Endothelial cell of umbilical vein (primary cell): ENCODE results near the gene DPP3. TPM values are rescaled to one million over a fixed set of nuclear protein-coding genes. Genes with fewer than 3 reads are reported as not detected.

Experiments
- BruUV-seq: library from RNA; stranded (reverse); fragments of 400-500 nt; replicated peaks from 2 replicates; lab custom pipeline; 2021; lab: Mats Ljungman, UMichigan
- CTCF ChIA-PET: fragments of 300-600, 350-600 bp; sonication (Branson Sonifier 250); formaldehyde crosslinking; loops from one replicate; lab custom pipeline; 2021; ENCODE audit warnings: antibody characterized with exemption, inconsistent platforms; lab: Charles Lee
- POLR2A ChIA-PET: fragments of 300-600, 350-600 bp; sonication (Branson Sonifier 250); formaldehyde crosslinking; loops from one replicate; lab custom pipeline; 2021; ENCODE audit warnings: antibody characterized with exemption, inconsistent platforms; lab: Charles Lee
- DNase-seq: peaks from one replicate; pipeline ENCODE4 v3.0.0-alpha.2; 2011; ENCODE audit warnings: low read depth, low spot score
- FAIRE-seq: peaks from 2 replicates; lab custom pipeline; 2011; peaks lifted over from hg19 to GRCh38; lab: Jason Lieb, UNC
- H2AFZ ChIP-seq: 2 replicates; pipeline ENCODE4 v1.6.0; 2012; ENCODE audit warnings: low read depth, low read length, control low read depth, inconsistent platforms
- H3K27ac ChIP-seq: 2 replicates; pipeline ENCODE4 v1.5.1; 2011; ENCODE audit warnings: low read depth, mild to moderate bottlenecking, control low read depth, low read length, moderate library complexity; ENCODE audit not compliant: insufficient read depth
- H3K27me3 ChIP-seq, 2 experiments: 2 replicates each; pipeline versions ENCODE4 v1.6.0 to v1.6.1; 2011; ENCODE audit warnings: low read length in 2 of 2, mixed read lengths in 1 of 2; ENCODE audit not compliant: control insufficient read depth in 2 of 2, insufficient read depth in 2 of 2
- H3K36me3 ChIP-seq, 2 experiments: 2 replicates in 1 of 2; 3 replicates in 1 of 2; pipeline ENCODE4 v1.5.1; 2011; ENCODE audit warnings: low read length in 2 of 2, mild to moderate bottlenecking in 1 of 2, moderate library complexity in 1 of 2; ENCODE audit not compliant: control insufficient read depth in 2 of 2, insufficient read depth in 2 of 2; ENCODE audit errors: extremely low read depth in 1 of 2
- H3K4me1 ChIP-seq: 3 replicates; pipeline ENCODE4 v1.5.1; 2011; ENCODE audit warnings: mild to moderate bottlenecking, low read length; ENCODE audit not compliant: control insufficient read depth, insufficient read depth; ENCODE audit errors: extremely low read depth
- H3K4me2 ChIP-seq: 2 replicates; pipeline ENCODE4 v1.6.1; 2011; ENCODE audit warnings: low read length, control low read depth, mixed read lengths; ENCODE audit not compliant: insufficient read depth
- H3K4me3 ChIP-seq, 3 experiments: fragments of 200-600 bp in 1 of 3; sonication (generic), shearing (Covaris generic) in 1 of 3; replicated peaks in 1 of 3; 2 replicates each; pipeline ENCODE4 v1.5.1; 2011 to 2016; ENCODE audit warnings: control low read depth in 3 of 3, low read length in 3 of 3, mild to moderate bottlenecking in 2 of 3, inconsistent platforms in 1 of 3, low read depth in 1 of 3, moderate library complexity in 1 of 3; ENCODE audit not compliant: insufficient read depth in 1 of 3
- H3K79me2 ChIP-seq: 2 replicates; pipeline ENCODE4 v1.6.0; 2012; ENCODE audit warnings: low read length, inconsistent platforms; ENCODE audit not compliant: control insufficient read depth, insufficient read depth
- H3K9ac ChIP-seq: replicated peaks from 2 replicates; pipeline ENCODE3; 2011; ENCODE audit warnings: low read length, control low read depth; ENCODE audit not compliant: insufficient read depth; ENCODE audit errors: extremely low read depth
- H3K9me1 ChIP-seq: replicated peaks from 3 replicates; pipeline ENCODE4 v1.6.0; 2011; ENCODE audit warnings: mild to moderate bottlenecking, low read length; ENCODE audit not compliant: control insufficient read depth, insufficient read depth; ENCODE audit errors: extremely low read depth
- H3K9me3 ChIP-seq: replicated peaks from 2 replicates; pipeline ENCODE4 v1.5.1; 2012; ENCODE audit warnings: low read length, inconsistent platforms; ENCODE audit not compliant: control insufficient read depth, insufficient read depth
- H4K20me1 ChIP-seq: replicated peaks from 2 replicates; pipeline ENCODE3; 2011; ENCODE audit warnings: mild to moderate bottlenecking, low read length; ENCODE audit not compliant: control insufficient read depth, insufficient read depth; ENCODE audit errors: extremely low read depth
- CTCF ChIP-seq, 2 donors: IDR thresholded peaks; 1 replicate in 1 of 2; 2 replicates in 1 of 2; pipeline ENCODE4 v1.5.1; 2011; ENCODE audit warnings: low read length in 2 of 2, mild to moderate bottlenecking in 2 of 2, moderate library complexity in 2 of 2, control low read depth in 1 of 2, inconsistent platforms in 1 of 2, low read depth in 1 of 2; ENCODE audit not compliant: insufficient read depth in 1 of 2; ENCODE audit errors: extremely low read depth in 1 of 2
- EZH2 ChIP-seq: IDR thresholded peaks from 2 replicates; pipeline ENCODE4 v1.6.1; 2012; ENCODE audit warnings: borderline replicate concordance, low read depth, mild to moderate bottlenecking, moderate library complexity, low read length, inconsistent platforms; ENCODE audit not compliant: severe bottlenecking
- FOS ChIP-seq: IDR thresholded peaks from 2 replicates; pipeline ENCODE4 v1.6.1; 2011; ENCODE audit warnings: mild to moderate bottlenecking, low read length, moderate library complexity, borderline replicate concordance; ENCODE audit not compliant: insufficient read depth
- GATA2 ChIP-seq: IDR thresholded peaks from 2 replicates; pipeline ENCODE4 v1.7.0; 2011; ENCODE audit warnings: low read depth, mild to moderate bottlenecking, moderate library complexity, mixed read lengths, low read length; ENCODE audit not compliant: insufficient read length, insufficient read depth
- MAX ChIP-seq: IDR thresholded peaks from 2 replicates; pipeline ENCODE4 v1.6.1; 2011; ENCODE audit not compliant: insufficient read depth, insufficient read length
- MYC ChIP-seq: IDR thresholded peaks from one replicate; pipeline ENCODE4 v1.6.1; 2011; ENCODE audit warnings: mild to moderate bottlenecking, low read depth, low read length
- POLR2A ChIP-seq: IDR thresholded peaks from 2 replicates; pipeline ENCODE4 v1.6.1; 2012; ENCODE audit warnings: low read depth, mild to moderate bottlenecking, control low read depth, low read length
- POLR2AphosphoS5 ChIP-seq: IDR thresholded peaks from 2 replicates; pipeline ENCODE4 v1.6.1; 2012; ENCODE audit warnings: low read depth, mild to moderate bottlenecking, control low read depth, low read length, moderate library complexity; ENCODE audit not compliant: insufficient read depth
- dilution Hi-C: fragments of 300-500 bp; cut with MboI; formaldehyde crosslinking; loops from one replicate; pipeline ENCODE4 v1.15.0; 2019; ENCODE audit warnings: low sequenced_read_pairs; ENCODE audit not compliant: extremely low pct_ligation_motif_present
- intact Hi-C: fragments of 100-400 bp; cut with micrococcal nuclease; formaldehyde crosslinking; loops from one replicate; pipeline ENCODE4 v1.10.0; 2022
- polyA plus RNA-seq, 4 experiments: library from polyadenylated mRNA; depleted of rRNA in 3 of 4; stranded (reverse) in 3 of 4; unstranded in 1 of 4; fragments of >200 nt; gene quantifications; 2 replicates each; pipeline versions ENCODE4 v1.2.1 to v1.2.3, GENCODE V29; 2011 to 2012; ENCODE audit warnings: missing spikeins in 1 of 4
- total RNA-seq: library from RNA; stranded (reverse); gene quantifications from 2 replicates; pipeline ENCODE4 v1.2.3, GENCODE V29; 2021

DPP3 gene
- total and polyA plus RNA-seq, 2 donors (not counting 3 experiments of a cell fraction or from before 2014, with no cell fraction given), result 46.4 to 50.4 TPM

GRCh38 chr11:66443602-66444001 is 36.6 kb upstream of the DPP3 start:
- H3K4me2 ChIP-seq, result no peak overlapping the region
- no peak overlapping the region for H3K27ac ChIP-seq
- H3K79me2 ChIP-seq, result no peaks in the 10 kb centered on the region
- no peaks in the 10 kb centered on the region for H3K9me1 ChIP-seq
- H3K36me3 ChIP-seq, result no peaks in the 10 kb centered on the region
- dilution Hi-C loops (no loop called here), intact Hi-C loops (no loop called here)
- TF ChIP-seq GATA2 (no peak), POLR2AphosphoS5 (no peak), POLR2A (no peak), EZH2 (no peak), CTCF (IDR thresholded peaks at IDR 0.05; ENCODE audit: extremely low read depth in 1 of 2, insufficient read depth in 1 of 2, low read depth in 1 of 2, low read length in 2 of 2) (no peak), MAX (no peak), MYC (no peak), FOS (no peak)
- H3K9ac ChIP-seq, result no peak overlapping the region
- H2AFZ ChIP-seq, result no peak overlapping the region
- CTCF ChIA-PET, result interaction anchor here (1.4 kb wide), 1 partner anchor 14 kb away, joined by 3 read pairs; no protein-coding TSS in a partner anchor
- H3K4me1 ChIP-seq, result no peaks in the 10 kb centered on the region
- H3K9me3 ChIP-seq, result no peaks in the 10 kb centered on the region
- no peaks in the 10 kb centered on the region for H4K20me1 ChIP-seq
- no peak for DNase-seq
- FAIRE-seq, result no peak
- H3K27me3 ChIP-seq, result peaks cover 0 to 2% of the 10 kb centered on the region in 2 experiments
- H3K4me3 ChIP-seq, result no peak overlapping the region
- no TSS peak for BruUV-seq
- POLR2A ChIA-PET, result no interaction called here
